NCI-H2196 treated with DMSO at 0.1 percent for 48 hours (cell line): ENCODE measurements around the gene HSPA5.
"Not testable (repeated sequence)": the region's sequence is repeated elsewhere in the genome, so short reads cannot be mapped to it uniquely, and the experiment has no call there.

Experiments used
- DNase-seq: peaks from one replicate; lab custom pipeline; 2025; ENCODE audit not compliant: unreplicated experiment; lab: John Stamatoyannopoulos, UW

The HSPA5 gene

DNA sequence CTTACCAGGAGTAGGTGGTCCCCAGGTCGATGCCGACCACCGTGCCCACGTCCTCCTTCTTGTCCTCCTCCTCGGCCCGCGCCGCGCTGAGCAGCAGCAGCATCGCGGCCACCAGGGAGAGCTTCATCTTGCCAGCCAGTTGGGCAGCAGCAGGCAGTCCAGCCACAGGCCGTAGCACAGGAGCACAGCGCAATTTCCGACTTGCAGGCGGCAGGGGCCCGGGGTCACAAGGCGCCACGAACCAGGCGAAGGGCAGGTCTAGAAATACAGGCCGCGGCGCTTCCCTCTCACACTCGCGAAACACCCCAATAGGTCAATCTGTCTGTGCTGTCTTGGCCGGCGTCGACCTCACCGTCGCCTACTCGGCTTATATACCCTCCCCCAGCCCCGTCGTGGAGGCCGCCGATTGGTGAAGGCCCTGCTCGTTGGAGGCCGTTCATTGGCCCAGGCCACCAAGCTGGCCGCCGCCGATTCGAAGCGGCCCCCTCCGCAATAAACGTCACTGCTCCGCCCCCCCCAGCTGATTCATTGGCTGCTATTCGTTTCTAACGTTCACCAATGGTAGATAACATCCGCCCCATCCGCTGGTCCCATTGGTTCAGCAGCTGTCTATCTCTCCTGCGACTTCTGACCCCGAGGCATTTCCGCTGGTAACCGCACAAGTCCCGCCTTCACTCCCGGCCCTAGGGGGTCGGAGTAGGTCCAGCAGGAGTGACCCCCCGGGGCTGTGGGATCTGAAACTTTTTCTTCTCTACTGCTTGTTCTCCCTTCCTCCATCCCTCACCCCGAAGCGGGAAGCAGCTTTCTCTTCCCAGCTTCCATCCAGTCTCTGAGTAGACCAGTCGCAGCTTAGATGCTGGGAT is at the start of gene HSPA5:
TSS of gene HSPA5 (minus strand) at position 344 of the 863 bp plus-strand sequence. CDS start at position 127, 217 bp downstream.
- DNase-seq: peak; percentile 98

DNA sequence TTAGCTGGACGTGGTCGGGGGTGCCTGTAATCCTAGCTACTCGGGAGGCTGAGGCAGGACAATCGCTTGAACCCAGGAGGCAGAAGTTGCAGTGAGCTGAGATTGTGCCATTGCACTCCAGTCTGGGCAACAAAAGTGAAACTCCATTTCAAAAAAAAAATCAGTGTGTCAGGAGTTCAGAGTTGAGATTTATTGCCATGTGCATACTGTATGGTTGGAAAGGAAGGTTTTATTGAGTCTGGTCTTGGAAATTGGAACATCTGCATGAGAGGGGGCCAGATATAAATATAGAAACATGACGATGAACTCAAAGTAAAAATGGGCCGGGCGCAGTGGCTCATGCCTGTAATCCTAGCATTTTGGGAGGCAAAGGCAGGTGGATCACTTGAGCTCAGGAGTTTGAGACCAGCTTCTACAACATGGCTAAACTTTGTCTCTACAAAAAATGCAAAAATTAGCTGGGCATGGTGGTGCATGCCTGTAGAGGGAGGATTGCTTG is 45.8 kb upstream of the HSPA5 start:
- not testable (repeated sequence) for DNase-seq

DNA sequence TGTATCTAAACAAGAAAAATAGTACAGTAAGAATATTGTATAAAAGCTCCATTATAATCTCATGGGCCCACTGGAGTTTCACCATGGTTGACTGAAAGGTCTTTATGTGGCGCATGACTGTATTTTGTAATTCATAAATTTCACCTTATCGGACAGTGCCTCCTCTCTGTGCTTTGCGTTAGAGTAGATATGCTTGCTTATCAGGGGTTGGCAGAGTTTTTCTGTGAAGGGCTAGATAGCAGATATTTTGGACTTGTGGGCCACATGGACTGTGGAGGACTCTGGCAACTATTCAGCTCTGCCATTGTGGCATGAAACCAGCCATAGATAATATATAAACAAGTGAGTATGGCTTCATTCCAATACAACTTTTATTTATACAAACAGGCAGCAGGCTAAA is 43.7 kb upstream of the HSPA5 start:
- DNase-seq: no peak

DNA sequence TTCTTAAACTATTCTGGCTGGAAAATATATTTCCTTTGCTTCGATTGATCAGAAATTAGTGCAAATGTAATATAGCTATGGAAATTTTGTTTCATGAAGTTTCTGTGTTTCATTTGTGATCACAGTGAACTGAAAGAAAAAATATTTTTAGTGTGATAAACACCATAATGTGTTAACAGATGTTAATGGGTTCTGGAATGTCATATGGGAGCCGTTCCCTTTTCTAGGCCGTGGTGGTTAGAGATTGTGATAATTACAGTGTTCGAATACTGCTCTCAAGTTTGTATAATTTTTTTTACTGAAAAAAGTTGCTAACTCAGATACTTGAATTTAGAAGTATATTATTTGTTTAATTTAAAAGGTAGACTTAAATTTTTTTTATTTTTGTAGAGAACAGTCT is 39.8 kb upstream of the HSPA5 start:
- DNase-seq: no peak

DNA sequence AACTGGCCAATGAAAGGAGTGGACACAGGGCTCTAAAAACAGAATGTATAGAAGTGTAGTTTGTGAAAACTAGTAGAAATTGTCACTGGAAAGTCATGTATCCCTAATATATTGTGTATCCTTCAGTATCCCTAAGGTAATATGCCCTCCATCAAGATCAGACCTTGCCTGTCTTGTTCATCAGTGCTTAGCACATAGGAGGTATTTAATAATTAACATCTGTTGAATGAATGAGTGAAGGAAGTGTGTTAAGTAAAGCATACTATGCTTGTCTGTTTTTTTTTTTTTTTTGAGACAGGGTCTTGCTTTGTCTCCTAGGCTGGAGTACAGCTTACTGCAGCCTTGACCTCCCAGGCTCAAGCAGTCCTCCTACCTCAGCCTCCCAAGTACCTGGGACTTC is 36.3 kb upstream of the HSPA5 start:
- DNase-seq: no peak

DNA sequence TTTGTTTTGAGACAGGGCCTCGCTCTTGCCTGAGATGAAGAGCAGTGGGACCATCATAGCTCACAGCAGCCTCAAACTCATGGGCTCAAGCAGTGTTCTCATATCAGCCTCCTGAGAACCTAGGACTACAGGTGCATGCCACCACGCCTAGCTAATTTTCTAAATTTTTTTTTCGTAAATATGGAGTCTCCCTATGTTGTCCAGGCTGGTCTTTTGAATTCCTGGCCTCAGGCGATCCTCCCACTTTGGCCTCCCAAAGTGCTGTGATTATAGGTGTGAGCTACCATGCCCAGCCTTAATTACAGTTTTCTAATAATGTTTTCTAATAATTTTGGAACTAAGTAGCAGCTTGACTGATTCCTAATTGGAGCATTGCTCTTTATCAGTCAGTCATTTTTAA is 35.6 kb upstream of the HSPA5 start:
- no peak for DNase-seq

DNA sequence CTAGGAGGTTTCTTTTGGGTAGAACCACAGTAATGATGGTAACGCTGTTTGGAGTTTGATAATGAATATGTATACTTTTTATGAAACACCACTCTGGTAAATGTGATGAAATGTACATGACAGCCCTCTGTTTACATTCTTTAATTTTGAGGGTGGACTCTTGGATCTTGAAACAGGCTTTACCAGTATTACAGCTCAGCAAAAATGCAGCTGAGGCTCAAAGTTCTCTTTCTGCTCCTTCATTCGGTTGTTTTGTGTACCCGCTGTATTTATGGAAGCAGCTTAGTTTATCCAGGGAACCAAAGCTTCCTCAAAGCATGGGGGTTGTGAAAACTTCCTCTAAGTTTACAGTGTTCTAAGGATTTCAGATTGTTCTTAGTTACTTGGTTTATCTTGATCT is 31.6 kb upstream of the HSPA5 start:
- no peak for DNase-seq

DNA sequence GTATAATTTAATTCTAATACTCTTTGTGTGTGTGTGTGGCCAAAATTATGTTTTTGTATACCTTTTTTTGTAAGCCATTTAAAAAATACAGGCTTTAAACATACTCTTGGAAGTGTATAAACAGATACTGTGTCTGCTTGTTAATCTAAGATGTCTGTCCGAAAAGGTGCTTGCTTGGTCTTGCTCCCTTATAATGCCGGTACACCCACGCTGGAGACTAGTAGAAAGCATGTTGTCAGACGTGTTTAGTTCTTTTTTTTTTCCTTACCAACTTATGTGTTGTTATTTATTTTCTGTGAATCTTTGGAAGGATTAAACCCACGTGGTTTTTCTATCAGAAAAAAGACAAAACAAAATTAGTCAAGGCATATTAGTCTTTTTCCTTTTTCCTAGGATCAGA is 29.9 kb upstream of the HSPA5 start:
- no peak for DNase-seq

DNA sequence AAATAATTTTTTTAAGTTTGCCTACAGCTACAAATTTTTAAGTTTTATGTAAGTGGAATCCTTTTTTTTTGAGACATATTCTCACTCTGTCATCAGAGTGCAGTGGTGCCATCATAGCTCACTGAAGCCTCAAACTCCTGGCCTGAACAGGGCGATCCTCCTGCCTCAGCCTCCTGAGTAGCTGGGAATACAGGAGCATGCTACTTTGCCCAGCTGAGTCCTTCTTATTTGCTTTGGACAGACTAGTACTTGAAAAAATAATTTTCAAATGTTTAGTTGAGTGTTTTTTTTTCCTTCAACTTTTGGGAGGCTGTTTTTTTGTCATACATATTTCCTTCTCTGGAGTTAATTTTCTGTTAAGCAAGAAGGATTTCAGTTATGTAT is 27.9 kb upstream of the HSPA5 start:
- no peak for DNase-seq

DNA sequence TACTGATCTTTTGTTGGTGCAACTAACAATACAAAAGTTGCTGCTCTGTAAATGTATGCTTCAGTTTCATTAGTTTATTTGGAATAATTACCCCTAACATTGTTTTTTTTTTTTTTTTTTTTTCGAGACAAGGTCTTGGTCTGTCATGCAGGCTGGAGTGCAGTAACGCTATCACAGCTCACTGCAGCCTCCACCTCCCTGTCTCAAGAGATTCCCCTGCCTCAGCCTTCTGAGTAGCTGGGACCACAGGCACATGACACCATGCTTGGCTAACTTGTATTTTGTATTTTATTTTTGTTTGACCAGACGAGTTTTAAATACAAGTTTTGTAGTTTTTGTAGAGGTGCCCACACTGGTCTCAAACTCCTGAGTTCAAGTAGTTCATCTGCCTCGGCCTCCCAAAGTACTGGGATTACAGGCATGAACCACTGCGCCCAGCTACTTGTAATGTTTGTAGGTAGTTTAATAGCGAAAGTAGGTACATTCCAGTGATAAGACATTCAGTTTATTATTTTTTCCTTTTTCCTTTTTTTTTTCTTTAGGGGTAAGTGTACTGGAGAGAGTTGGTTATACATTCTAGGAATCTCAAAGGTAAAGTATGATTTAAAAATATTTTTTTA is 27.4 kb upstream of the HSPA5 start:
- no peak for DNase-seq

DNA sequence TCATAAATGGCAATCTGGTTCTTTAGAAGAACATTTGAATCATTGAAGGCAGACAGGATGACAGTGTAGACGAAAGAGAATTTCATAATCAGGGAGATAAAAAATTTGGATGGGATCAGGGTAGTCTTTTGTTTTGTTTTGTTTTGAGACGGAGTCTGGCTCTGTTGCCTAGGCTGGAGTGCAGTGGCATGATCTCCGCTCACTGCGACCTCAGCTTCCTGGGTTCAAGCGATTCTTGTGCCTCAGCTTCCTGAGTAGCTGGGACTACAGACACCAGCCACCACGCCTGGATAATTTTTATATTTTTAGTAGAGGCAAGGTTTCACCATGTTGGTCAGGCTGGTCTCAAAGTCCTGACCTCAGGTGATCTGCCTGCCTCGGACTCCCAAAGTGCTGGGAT is 22.9 kb upstream of the HSPA5 start:
- DNase-seq: not testable (repeated sequence)

DNA sequence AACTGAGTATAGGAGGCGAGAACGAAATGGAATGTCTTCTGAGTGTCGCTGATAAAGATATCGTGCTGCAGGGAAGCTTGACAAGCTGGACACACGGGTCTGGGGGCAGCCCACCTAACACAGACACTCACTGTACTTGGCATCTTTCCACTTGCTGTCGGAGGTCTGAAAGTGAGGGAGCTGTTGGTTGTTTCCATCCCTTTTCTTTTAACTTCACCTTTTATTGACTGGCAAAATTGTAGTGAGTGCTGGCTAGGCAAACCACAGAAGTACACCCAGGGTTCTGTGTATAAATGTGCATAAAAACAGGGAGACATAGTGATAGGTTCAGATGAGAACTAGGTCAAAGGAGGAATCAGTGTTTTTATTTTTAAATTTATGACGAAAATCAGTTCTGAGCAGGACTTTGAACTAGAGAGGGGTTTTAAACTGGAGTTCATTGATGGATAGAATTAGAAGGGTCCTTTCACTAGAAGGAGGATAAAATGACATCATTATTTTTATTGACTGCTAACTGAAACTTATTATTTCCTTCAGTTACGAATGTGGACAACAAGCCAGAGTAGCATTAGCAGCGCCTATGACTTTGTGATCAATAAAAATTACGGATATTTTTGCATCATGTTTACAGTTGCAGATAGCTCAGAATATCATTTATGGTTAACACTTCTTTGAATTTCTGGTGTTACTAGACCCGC is 21.3 kb upstream of the HSPA5 start:
- no peak for DNase-seq

DNA sequence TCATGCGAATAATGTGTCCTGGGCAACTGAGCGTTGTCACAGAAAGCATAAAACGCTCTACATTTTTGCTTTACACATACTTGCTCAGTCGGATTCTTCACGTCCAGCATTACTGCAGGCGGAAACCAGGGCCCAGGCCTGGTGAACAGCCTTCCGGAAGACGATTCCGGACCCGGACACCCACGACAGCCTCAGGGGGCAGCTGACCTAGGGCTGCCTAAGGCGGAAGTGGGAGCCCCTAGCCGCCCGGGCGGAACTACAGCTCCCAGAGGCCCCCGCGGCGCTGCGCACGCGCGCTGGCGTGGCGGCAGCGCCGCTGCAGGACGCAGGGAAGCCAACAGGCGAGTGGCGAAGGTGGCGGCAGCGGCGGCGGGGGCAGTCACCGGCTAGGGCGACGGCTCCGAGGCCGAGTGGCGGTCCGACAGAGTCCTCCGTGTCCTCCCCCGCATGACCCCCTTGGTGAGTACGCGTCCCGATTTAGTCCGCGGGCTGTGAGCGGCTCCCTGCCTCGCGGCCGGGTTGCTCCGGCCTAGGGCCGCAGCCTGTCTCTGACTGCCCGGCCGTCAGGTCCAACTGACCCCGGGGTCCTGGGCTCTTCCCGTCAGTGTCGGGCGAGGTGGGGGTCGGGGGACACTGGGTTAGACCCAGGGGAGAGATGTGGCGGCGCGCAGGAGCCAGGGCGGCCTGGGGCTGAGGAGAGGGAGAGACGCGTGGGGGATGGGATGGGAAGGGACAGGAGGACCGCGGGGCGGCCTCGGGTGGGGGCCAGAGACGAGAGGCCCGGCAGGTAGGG is 20.6 kb upstream of the HSPA5 start, which contains the start of gene GAPVD1:
TSS of gene GAPVD1 (plus strand) at position 326 of the 793 bp plus-strand sequence. CDS start 37,096 bp downstream, outside the sequence.
- DNase-seq: peak; percentile 80

DNA sequence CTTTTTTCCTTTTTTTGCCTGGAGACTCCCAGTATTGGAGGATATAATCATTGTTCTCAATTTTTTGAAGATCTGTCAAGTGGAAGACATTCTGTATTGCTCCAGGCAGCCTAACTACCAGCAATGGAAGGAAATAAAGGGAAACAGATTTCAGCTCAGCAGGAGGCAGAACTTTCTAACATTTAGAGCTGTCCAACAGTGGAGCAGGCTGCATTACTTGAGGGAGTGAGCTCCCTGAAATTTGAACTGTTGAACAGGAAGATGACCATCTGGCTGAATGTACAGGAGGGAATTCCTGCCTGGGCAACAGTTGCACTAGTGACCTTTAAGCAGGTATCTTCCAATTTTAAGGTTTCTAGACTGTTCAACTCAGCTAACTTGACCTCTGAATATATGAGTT is 19.4 kb upstream of the HSPA5 start:
- no peak for DNase-seq

DNA sequence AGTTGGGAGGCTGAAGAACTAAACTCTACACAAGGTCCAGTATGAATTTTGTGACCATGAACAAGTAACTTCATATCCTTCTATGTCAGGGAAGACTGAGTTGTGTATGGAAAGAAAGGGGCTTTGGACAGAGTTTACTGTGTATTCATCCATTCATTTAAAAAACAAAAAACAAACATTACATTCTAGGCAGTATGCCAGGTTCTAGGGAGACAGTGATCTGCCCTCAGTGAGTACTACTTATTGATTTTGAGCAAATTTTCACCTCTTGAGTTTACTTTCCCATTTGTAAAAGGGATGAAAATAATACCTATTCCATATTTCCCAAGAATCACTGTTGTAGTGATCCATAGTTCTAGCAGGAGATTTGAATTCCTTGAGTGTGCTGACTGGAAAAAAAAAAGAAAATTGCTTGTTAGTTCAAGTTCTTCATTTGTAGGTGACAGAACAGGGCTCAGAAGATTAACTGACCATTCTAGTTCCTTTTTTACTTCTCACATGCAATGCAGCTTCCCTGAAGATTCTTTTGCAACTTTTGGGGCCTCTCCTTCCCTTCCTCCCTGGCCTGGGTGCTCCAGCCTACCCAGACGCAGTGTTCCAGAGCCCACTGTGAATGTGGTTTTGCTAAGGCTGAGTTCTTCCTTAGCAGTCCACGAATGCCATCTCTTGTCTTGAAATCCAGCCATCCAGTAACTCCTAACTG is 17.8 kb upstream of the HSPA5 start:
- DNase-seq: no peak

DNA sequence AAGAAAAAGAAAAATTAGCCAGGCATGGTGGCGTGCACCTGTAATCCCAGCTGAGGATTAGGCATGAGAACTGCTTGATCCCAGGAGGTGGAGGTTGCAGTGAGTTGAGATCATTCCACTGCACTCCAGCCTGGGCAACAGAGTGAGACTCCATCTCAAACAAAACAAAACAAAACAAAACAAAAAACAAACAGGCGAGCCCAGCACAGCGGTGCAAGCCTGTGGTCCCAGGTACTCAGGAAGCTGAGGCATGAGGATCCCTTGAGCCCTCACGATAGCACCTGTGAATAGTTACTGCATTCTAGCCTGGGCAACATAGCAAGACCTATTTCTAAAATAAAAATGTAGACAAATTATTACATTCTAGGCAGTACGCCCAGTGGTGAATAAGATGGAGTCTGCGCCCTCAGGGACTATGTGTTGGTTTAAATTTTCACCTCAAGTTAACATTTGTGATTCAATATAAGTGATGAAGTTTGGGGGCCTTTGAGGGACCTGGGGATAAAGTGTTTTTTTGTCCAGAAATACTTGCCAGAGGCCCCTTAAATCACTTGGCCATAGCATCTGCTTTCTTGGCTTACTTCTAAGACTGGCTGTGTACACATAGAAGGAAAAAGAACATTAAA is 17.1 kb upstream of the HSPA5 start:
- no peak for DNase-seq

DNA sequence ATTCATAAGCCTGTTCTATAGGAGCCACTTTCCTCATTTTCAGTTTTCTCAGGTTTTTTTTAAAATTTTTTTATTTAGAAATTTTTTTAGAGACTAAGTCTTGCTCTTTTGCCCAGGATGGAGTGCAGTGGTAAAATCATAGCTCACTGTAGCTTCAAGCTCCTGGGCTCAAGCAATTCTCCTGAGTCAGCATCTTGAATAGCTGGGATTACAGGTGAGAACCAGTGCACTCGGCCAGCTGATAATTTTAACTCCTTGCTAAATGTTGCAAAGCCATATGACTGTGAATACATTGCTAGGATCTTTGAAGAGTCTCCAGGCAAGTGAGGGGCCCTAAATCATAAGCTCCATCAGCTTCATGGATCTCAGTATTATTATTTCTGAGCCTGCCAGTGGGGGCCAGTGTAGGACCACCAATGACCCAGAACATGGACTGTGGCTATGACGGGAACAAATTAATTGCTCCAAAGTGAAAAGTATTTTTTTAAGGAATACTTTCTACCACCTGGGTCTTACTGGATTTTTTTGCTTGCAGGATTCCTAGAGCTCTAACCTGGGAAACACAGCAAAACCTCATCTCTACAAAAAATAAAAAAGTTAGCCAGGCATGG is 14.7 kb upstream of the HSPA5 start:
- DNase-seq: no peak

DNA sequence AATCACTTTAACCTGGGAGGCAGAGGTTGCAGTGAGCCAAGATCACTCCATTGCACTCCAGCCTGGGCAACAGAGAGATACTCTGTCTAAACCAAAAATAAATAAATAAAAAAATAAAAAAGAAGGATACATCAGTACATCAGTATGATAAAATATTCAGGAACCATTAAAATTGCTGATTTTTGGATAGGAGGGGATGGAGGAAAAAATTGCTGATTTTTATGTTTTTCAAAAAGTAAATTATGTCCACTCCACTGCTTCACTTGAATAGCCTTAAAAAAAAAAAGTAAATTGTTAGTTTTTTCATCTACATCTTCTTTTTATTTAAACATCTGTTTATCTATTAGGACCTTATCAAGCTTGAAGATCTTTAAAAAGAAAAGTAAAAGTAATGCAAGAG is 13.1 kb upstream of the HSPA5 start:
- no peak for DNase-seq

DNA sequence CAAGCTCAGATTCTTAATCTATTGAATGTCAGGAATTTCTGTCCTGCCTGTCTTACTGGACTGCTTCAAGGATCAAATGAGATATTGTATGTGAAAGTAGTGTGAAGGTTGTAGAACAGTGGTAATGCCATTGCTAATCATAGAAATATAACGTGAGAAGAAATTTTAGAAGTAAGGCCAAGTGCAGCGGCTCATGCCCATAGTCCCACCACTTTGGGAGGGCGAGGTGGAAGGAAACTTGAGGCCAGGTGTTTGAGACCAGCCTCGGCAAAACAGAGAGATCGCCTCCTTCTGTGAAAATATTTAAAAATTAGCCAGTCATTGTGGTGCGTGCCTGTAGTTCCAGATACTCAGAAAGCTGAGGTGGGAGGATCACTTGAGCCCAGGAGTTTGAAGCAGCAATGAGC is 5.1 kb upstream of the HSPA5 start:
- no peak for DNase-seq
